Natural killer cell (primary cell): ENCODE data around the gene DMRT1. TPM values are rescaled to one million over a fixed set of nuclear protein-coding genes. Genes with fewer than 3 reads are reported as not detected.

ENCODE experiments used
- ATAC-seq, 3 donors: fragments of 150-1000 bp in 2 of 3; fragments of 200-7000 bp in 1 of 3; cut with Tn5 transposase; 1 replicate in 1 of 3; 2 replicates in 2 of 3; pipeline ENCODE4 v1.10.0; 2021; ENCODE audit warnings: mild to moderate bottlenecking in 2 of 3, moderate library complexity in 2 of 3
- DNase-seq, 2 donors: peaks; one replicate each; pipeline versions ENCODE4 v3.0.0 to v3.0.0-alpha.2; 2013 to 2021; ENCODE audit warnings: mixed read lengths in 1 of 2
- H3K27ac ChIP-seq: one replicate; pipeline ENCODE4 v1.5.1; 2013; ENCODE audit warnings: mild to moderate bottlenecking, low read length
- H3K27me3 ChIP-seq: one replicate; pipeline ENCODE4 v1.6.1; 2013; ENCODE audit warnings: low read length; ENCODE audit not compliant: control insufficient read depth, insufficient read depth
- H3K36me3 ChIP-seq: one replicate; pipeline ENCODE4 v1.6.1; 2013; ENCODE audit warnings: low read length; ENCODE audit not compliant: control insufficient read depth, insufficient read depth
- H3K4me1 ChIP-seq: one replicate; pipeline ENCODE4 v1.6.1; 2013; ENCODE audit warnings: low read length; ENCODE audit not compliant: control insufficient read depth, insufficient read depth
- H3K4me3 ChIP-seq: one replicate; pipeline ENCODE4 v1.5.1; 2013; ENCODE audit warnings: low read length
- H3K9me3 ChIP-seq: one replicate; pipeline ENCODE4 v1.6.1; 2013; ENCODE audit warnings: low read length; ENCODE audit not compliant: control insufficient read depth, insufficient read depth
- H3K27ac Mint-ChIP-seq, 2 donors: one replicate each; pipeline ENCODE4 v1.8.0; 2022; ENCODE audit warnings: mild to moderate bottlenecking in 2 of 2, mixed read lengths in 2 of 2, moderate library complexity in 1 of 2
- H3K27me3 Mint-ChIP-seq, 2 donors: one replicate each; pipeline ENCODE4 v1.8.0; 2022; ENCODE audit warnings: low read depth in 2 of 2, mixed read lengths in 2 of 2
- H3K36me3 Mint-ChIP-seq: one replicate; pipeline ENCODE4 v1.8.0; 2022; ENCODE audit warnings: mixed read lengths
- H3K4me1 Mint-ChIP-seq, 2 donors: one replicate each; pipeline ENCODE4 v1.8.0; 2022; ENCODE audit warnings: mixed read lengths in 2 of 2
- H3K4me3 Mint-ChIP-seq: one replicate; pipeline ENCODE4 v1.8.0; 2022; ENCODE audit warnings: mild to moderate bottlenecking, moderate library complexity, mixed read lengths
- H3K9me3 Mint-ChIP-seq, 2 donors: one replicate each; pipeline ENCODE4 v1.8.0; 2022; ENCODE audit warnings: mixed read lengths in 2 of 2
- CTCF ChIP-seq: fragments of 200-600 bp; IDR thresholded peaks from one replicate; pipeline ENCODE4 v1.8.0; 2022; ENCODE audit warnings: antibody characterized with exemption
- WGBS: methylation state at CpG from one replicate; pipeline ENCODE4 v1.1.7; 2013; ENCODE audit warnings: missing lambda C conversion rate; ENCODE audit not compliant: insufficient coverage; 5-methylcytosine and 5-hydroxymethylcytosine counted together
- intact Hi-C: fragments of 100-400 bp; cut with micrococcal nuclease; formaldehyde crosslinking; loops from one replicate; pipeline ENCODE4 v1.14.2; 2022
- total RNA-seq, 4 donors: library from RNA; stranded (reverse); fragments of 120-200 nt in 1 of 4; gene quantifications; one replicate each; pipeline versions ENCODE4 v1.2.3 to v1.2.4, GENCODE V29; 2013 to 2022

DMRT1 gene
- total RNA-seq, 3 donors from 2014 or later (not counting 1 experiment from before 2014, with no cell fraction given) = not detected

- no peak for TF ChIP-seq CTCF
- DNase-seq (no peak), ATAC-seq (no peak)
- Mint-ChIP-seq H3K4me1 (no peaks in the 10 kb centered on the region), H3K27ac (no peak overlapping the region), H3K4me3 (no peak overlapping the region), H3K36me3 (no peaks in the 10 kb centered on the region), H3K27me3 (peaks cover 60 to 62% of the 10 kb centered on the region in 2 donors), H3K9me3 (no peaks in the 10 kb centered on the region)
- H3K4me3 ChIP-seq = no peak overlapping the region
- no peaks in the 10 kb centered on the region for H3K9me3 ChIP-seq
- 13% methylated on average over 23 of the region's 23 CpGs for WGBS
- H3K27ac ChIP-seq = no peak overlapping the region
- no peaks in the 10 kb centered on the region for H3K36me3 ChIP-seq
- H3K4me1 ChIP-seq = peaks cover 20% of the 10 kb centered on the region
- intact Hi-C loops = no loop called here
- H3K27me3 ChIP-seq = peaks cover 51% of the 10 kb centered on the region
Observed at GRCh38 chr9:975740-976257, 134.3 kb downstream of the DMRT1 start.

- no peak within 1 kb of the TSS for H3K27ac Mint-ChIP-seq
- no peak for TF ChIP-seq CTCF
- H3K4me3 Mint-ChIP-seq = no peak within 1 kb of the TSS
- no peaks in the 10 kb centered on the region for H3K36me3 Mint-ChIP-seq
- Histone ChIP-seq H3K4me3 (no peak within 1 kb of the TSS), H3K36me3 (no peaks in the 10 kb centered on the region), H3K4me1 (peaks cover 14% of the 10 kb centered on the region), H3K27me3 (peaks cover 50% of the 10 kb centered on the region), H3K9me3 (no peaks in the 10 kb centered on the region), H3K27ac (no peak within 1 kb of the TSS)
- intact Hi-C loops = no loop called here
- no peaks in the 10 kb centered on the region for H3K9me3 Mint-ChIP-seq
- no peaks in the 10 kb centered on the region for H3K4me1 Mint-ChIP-seq
- H3K27me3 Mint-ChIP-seq = peaks cover 60 to 68% of the 10 kb centered on the region in 2 donors
- WGBS = 5% methylated on average over 66 of the region's 70 CpGs
- ATAC-seq = no peak
- no peak for DNase-seq
Observed at GRCh38 chr9:976258-976942, 134.9 kb downstream of the DMRT1 start, which contains the start of gene DMRT3. TSS of gene DMRT3 (plus strand) at chr9:976655. CDS start at chr9:977002, 347 bp downstream.

GRCh38 chr9:976943-977837 is 135.7 kb downstream of the DMRT1 start:
- WGBS = 4% methylated on average over 91 of the region's 92 CpGs
- Histone ChIP-seq H3K36me3 (no peaks in the 10 kb centered on the region), H3K4me3 (no peak overlapping the region), H3K27me3 (peaks cover 51% of the 10 kb centered on the region), H3K4me1 (peaks cover 6% of the 10 kb centered on the region), H3K27ac (no peak overlapping the region), H3K9me3 (no peaks in the 10 kb centered on the region)
- Mint-ChIP-seq H3K4me3 (no peak overlapping the region), H3K9me3 (no peaks in the 10 kb centered on the region), H3K36me3 (no peaks in the 10 kb centered on the region), H3K27me3 (peaks cover 68 to 76% of the 10 kb centered on the region in 2 donors), H3K4me1 (no peaks in the 10 kb centered on the region), H3K27ac (no peak overlapping the region)
- DNase-seq (no peak), ATAC-seq (no peak)
- intact Hi-C loops = no loop called here
- TF ChIP-seq CTCF = no peak
